Measurements from ENCODE around the gene ZHX3. TPM values are rescaled to one million over a fixed set of nuclear protein-coding genes. Genes with fewer than 3 reads are reported as not detected.
A peak's percentile ranks its signal among the peaks of the same experiment; 100 is the strongest.

The ZHX3 gene
- total RNA-seq, 1 donor from 2014 or later, result 14.5 TPM

- no peak for DNase-seq (ENCODE audit: low read depth)
- Histone ChIP-seq H3K36me3 (ENCODE audit: control insufficient read depth, insufficient read depth, low read length) (no peaks in the 10 kb centered on the region), H3K4me3 (ENCODE audit: low read depth, low read length) (no peak overlapping the region), H3K27me3 (ENCODE audit: control insufficient read depth, insufficient read depth, low read length) (no peaks in the 10 kb centered on the region)
- FAIRE-seq, result no peak
- TF ChIP-seq, protein P1, sequence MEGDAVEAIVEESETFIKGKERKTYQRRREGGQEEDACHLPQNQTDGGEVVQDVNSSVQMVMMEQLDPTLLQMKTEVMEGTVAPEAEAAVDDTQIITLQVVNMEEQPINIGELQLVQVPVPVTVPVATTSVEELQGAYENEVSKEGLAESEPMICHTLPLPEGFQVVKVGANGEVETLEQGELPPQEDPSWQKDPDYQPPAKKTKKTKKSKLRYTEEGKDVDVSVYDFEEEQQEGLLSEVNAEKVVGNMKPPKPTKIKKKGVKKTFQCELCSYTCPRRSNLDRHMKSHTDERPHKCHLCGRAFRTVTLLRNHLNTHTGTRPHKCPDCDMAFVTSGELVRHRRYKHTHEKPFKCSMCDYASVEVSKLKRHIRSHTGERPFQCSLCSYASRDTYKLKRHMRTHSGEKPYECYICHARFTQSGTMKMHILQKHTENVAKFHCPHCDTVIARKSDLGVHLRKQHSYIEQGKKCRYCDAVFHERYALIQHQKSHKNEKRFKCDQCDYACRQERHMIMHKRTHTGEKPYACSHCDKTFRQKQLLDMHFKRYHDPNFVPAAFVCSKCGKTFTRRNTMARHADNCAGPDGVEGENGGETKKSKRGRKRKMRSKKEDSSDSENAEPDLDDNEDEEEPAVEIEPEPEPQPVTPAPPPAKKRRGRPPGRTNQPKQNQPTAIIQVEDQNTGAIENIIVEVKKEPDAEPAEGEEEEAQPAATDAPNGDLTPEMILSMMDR (IDR thresholded peaks at IDR 0.05; ENCODE audit: insufficient read depth, low read length, severe bottlenecking), result no peak
Measured at GRCh38 chr20:41234041-41234440, 83.5 kb downstream of the ZHX3 start.

- no peak overlapping the region for H3K4me3 ChIP-seq (ENCODE audit: low read depth, low read length)
- peak; percentile 91 for DNase-seq (ENCODE audit: low read depth)
- FAIRE-seq, result no peak
- H3K36me3 ChIP-seq (ENCODE audit: control insufficient read depth, insufficient read depth, low read length), result no peaks in the 10 kb centered on the region
- no peaks in the 10 kb centered on the region for H3K27me3 ChIP-seq (ENCODE audit: control insufficient read depth, insufficient read depth, low read length)
- TF ChIP-seq, protein P1 (IDR thresholded peaks at IDR 0.05; ENCODE audit: insufficient read depth, low read length, severe bottlenecking), result no peak
Measured at GRCh38 chr20:41232973-41233926, 84.3 kb downstream of the ZHX3 start.

- TF ChIP-seq, protein P1 (IDR thresholded peaks at IDR 0.05; ENCODE audit: insufficient read depth, low read length, severe bottlenecking), result no peak
- no peak overlapping the region for H3K4me3 ChIP-seq (ENCODE audit: low read depth, low read length)
- DNase-seq (ENCODE audit: low read depth) (no peak), FAIRE-seq (no peak)
- H3K36me3 ChIP-seq (ENCODE audit: control insufficient read depth, insufficient read depth, low read length), result no peaks in the 10 kb centered on the region
- H3K27me3 ChIP-seq (ENCODE audit: control insufficient read depth, insufficient read depth, low read length), result no peaks in the 10 kb centered on the region
Measured at GRCh38 chr20:41231136-41231535, 86.4 kb downstream of the ZHX3 start.

GRCh38 chr20:41230136-41230535, 87.4 kb downstream of the ZHX3 start:
- DNase-seq (ENCODE audit: low read depth) (no peak), FAIRE-seq (no peak)
- no peaks in the 10 kb centered on the region for H3K27me3 ChIP-seq (ENCODE audit: control insufficient read depth, insufficient read depth, low read length)

GRCh38 chr20:41229259-41229658, 88.3 kb downstream of the ZHX3 start:
- Histone ChIP-seq H3K27me3 (ENCODE audit: control insufficient read depth, insufficient read depth, low read length) (no peaks in the 10 kb centered on the region), H3K4me3 (ENCODE audit: low read depth, low read length) (no peak overlapping the region), H3K36me3 (ENCODE audit: control insufficient read depth, insufficient read depth, low read length) (no peaks in the 10 kb centered on the region)
- FAIRE-seq (no peak), DNase-seq (ENCODE audit: low read depth) (no peak)
- TF ChIP-seq, protein P1 (IDR thresholded peaks at IDR 0.05; ENCODE audit: insufficient read depth, low read length, severe bottlenecking), result no peak

More at GRCh38 chr20:41230136-41230535, 87.4 kb downstream of the ZHX3 start:
- Histone ChIP-seq H3K4me3 (ENCODE audit: low read depth, low read length) (no peak overlapping the region), H3K36me3 (ENCODE audit: control insufficient read depth, insufficient read depth, low read length) (no peaks in the 10 kb centered on the region)
- TF ChIP-seq, protein P1 (IDR thresholded peaks at IDR 0.05; ENCODE audit: insufficient read depth, low read length, severe bottlenecking), result no peak
